ENCODE measurements around the gene MAB21L3.

Gene MAB21L3

DNA sequence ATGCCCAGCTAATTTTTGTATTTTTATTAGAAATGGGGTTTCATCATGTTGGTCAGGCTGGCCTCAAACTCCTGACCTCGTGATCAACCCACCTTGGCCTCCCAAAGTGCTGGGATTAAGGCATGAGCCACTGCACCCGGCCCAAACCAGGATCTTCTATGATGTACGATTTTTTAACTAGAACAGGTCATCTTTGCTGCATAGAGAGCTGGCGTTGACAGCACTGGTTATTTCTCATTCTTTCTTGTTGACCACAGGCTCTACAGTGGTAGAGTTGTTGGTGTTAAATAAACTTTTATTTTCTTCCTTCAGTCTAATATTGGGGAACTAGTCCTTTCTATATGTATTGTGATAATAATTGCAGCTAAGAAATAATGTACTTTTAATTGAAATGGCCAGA lies 3.8 kb upstream of the MAB21L3 start:
- TF ChIP-seq, protein P1, sequence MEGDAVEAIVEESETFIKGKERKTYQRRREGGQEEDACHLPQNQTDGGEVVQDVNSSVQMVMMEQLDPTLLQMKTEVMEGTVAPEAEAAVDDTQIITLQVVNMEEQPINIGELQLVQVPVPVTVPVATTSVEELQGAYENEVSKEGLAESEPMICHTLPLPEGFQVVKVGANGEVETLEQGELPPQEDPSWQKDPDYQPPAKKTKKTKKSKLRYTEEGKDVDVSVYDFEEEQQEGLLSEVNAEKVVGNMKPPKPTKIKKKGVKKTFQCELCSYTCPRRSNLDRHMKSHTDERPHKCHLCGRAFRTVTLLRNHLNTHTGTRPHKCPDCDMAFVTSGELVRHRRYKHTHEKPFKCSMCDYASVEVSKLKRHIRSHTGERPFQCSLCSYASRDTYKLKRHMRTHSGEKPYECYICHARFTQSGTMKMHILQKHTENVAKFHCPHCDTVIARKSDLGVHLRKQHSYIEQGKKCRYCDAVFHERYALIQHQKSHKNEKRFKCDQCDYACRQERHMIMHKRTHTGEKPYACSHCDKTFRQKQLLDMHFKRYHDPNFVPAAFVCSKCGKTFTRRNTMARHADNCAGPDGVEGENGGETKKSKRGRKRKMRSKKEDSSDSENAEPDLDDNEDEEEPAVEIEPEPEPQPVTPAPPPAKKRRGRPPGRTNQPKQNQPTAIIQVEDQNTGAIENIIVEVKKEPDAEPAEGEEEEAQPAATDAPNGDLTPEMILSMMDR (IDR thresholded peaks at IDR 0.05; ENCODE audit: low read depth, low read length), result no peak
- H3K4me3 ChIP-seq (ENCODE audit: low read depth, low read length), result no peak overlapping the region

DNA sequence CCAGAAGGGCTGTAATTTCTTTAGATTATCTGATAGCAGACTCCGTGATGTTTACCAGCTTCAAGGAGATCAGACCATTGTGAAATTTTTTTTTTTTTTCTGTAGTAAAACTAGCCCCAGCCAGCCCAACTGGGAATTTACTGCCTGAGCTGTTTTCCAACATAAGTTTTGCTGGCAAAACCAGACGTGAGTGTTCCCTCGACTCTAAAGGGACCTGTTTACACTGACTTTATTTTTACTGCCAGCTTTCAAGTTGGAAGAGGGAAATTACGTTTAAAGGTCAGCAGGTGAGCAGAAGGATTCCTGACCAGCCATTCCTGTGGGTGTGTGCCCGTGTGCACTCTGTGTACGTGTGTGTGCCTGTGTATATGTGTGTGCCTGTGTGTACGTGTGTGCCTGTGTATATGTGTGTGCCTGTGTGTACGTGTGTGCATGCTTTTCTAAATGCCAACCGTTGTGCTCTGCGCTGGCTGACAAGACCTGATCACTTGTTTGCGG lies 374 bp downstream of the MAB21L3 start:
- TF ChIP-seq, protein P1 (IDR thresholded peaks at IDR 0.05; ENCODE audit: low read depth, low read length), result no peak
- H3K4me3 ChIP-seq (ENCODE audit: low read depth, low read length), result no peak overlapping the region

DNA sequence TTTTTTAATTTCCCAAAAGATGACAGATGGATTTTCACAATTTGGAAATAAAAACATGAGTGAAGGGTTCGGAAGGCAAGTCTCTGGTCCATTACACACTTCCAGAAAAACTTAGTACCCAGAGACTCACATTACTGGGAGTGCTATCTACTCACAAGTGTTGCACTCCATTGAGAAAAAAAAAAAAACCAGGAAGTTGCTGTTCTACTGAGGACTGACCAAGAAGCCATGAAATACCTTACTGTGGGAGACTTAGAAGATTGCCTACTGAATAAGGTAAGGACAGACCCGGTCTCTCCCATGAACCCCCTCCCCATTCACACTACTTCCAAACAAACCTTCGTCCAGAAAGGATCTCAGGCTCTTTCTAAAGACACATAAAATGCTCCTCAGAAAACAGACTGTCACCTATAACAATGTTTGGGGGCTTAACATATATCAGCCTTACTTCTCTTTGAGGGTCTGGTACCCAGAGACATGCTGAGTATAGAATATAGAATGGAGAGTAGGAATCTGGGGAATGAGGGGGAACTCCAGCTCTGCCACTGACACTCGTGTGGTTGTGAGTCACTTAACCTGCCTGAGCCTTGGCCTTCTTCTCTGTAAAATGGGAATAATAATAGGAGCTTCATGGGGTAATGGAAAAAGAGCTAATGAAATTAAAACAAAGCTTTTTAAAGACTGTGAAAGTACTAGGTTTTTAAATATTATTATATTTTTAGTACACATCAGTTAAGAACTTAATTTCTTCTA lies 1.4 kb downstream of the MAB21L3 start:
- TF ChIP-seq, protein P1 (IDR thresholded peaks at IDR 0.05; ENCODE audit: low read depth, low read length), result no peak
- H3K4me3 ChIP-seq (ENCODE audit: low read depth, low read length), result no peak overlapping the region

DNA sequence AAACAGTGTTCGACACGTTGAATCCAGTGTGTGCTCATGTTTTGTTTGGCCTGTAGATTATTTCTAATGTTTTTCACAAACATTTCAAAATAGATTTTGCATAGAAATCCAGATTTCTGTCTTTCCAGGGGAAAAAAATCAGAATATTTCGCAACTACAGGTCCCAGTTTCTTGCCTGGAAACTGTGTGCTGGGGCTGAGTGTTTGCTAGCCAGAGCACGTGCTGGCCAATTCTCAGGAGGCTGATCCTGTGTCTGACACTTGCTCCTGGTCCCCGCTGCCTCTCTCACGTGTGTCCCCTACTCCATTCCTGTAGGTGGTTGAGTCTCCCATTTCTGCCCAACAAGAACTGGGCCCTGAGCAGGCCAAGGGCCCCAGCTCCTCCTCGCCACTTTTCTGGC lies 2.4 kb downstream of the MAB21L3 start:
- H3K4me3 ChIP-seq (ENCODE audit: low read depth, low read length), result no peak overlapping the region
- TF ChIP-seq, protein P1 (IDR thresholded peaks at IDR 0.05; ENCODE audit: low read depth, low read length), result no peak

DNA sequence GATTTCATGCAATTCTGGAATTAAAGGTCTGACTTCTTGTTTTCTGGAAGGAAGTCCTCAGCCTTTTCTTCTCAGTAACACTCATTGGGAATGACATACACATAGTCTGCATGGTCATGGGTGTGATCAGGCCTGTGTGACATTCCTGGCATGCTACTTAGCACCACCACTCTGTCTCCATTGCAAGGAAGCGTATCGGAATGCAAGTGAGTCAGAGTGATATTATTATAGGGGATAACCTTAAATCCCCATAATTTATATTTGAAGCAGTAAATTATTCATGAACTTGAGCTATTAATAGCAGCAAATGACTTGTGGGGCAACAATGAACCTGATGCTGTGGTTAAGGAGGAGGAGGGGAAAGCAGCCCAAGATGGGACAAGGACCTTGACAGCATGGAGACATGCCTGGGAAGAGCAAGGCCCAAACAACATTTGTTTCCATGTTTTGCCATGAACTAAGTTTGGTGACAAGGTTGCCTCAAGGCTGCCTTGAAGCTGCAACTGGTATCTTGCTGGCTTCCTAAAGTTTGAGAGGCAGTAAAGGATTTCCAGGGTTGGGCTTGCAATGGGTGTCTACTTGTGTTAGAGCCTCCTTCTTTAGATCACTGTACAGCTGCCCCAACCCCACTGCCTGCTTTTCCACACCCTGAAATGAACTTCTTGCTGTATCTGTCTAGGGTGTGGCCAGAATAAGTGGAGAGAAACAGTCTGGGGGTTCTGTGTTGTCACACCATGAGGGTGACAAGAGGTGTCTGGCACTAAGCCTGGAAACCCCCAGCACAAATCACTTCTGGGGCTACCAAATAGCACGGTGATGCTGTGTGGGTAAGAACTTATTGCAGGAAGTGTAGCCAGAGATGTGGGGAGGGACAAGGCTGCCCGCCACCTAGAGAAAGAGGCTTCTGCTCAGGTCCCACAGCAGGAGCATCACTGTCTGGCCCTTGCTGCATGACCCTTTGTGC lies 4.6 kb downstream of the MAB21L3 start:
- TF ChIP-seq, protein P1 (IDR thresholded peaks at IDR 0.05; ENCODE audit: low read depth, low read length), result no peak
- H3K4me3 ChIP-seq (ENCODE audit: low read depth, low read length), result no peak overlapping the region

DNA sequence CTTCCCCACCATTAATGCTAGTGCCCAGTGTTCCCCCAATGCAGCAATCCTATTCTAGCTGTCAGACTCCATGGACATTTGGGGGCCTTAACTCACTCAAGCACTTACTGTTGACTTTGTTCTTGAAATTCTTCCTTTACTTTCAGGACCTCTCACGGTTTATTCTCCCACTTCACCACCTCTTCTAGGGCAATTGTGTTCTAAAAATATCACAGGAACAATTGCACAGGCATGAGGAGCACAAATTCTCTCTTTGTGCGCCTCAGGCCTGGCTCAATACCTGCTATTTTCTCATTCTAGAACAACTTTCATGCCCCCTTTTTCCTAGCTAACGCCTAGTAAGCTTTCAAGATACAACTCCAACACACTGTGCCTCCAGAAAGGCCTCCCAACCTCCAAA lies 7.3 kb downstream of the MAB21L3 start:
- no peak overlapping the region for H3K4me3 ChIP-seq (ENCODE audit: low read depth, low read length)
- TF ChIP-seq, protein P1 (IDR thresholded peaks at IDR 0.05; ENCODE audit: low read depth, low read length), result no peak

Measured in WI38 (cell line).